Right cardiac atrium (tissue), 5 donors: ENCODE results near the gene TRIM65. TPM values are rescaled to one million over a fixed set of nuclear protein-coding genes. Genes with fewer than 3 reads are reported as not detected.
"Not testable (repeated sequence)": the region's sequence is repeated elsewhere in the genome, so short reads cannot be mapped to it uniquely, and the experiment has no call there.

Experiments used
- ATAC-seq, 2 donors: fragments of 200-7000 bp; cut with Tn5 transposase; one replicate each; pipeline versions ENCODE4 v1.8.0 to v1.9.1; 2020; ENCODE audit warnings: moderate library complexity in 2 of 2, mild to moderate bottlenecking in 1 of 2
- DNase-seq, 3 donors: peaks; one replicate each; pipeline ENCODE4 v3.0.0-alpha.2; 2020
- H3K27ac ChIP-seq: one replicate; pipeline ENCODE4 v1.5.1; 2013; ENCODE audit warnings: mild to moderate bottlenecking, low read length, control low read depth, moderate library complexity
- H3K27me3 ChIP-seq: one replicate; pipeline ENCODE4 v1.6.1; 2013; ENCODE audit not compliant: control insufficient read depth, insufficient read depth
- H3K4me1 ChIP-seq: one replicate; pipeline ENCODE4 v1.6.1; 2013; ENCODE audit warnings: low read length; ENCODE audit not compliant: control insufficient read depth, insufficient read depth
- H3K4me3 ChIP-seq: one replicate; pipeline ENCODE4 v1.5.1; 2013; ENCODE audit warnings: low read length, control low read depth
- H3K9me3 ChIP-seq: one replicate; pipeline ENCODE4 v1.6.1; 2013; ENCODE audit warnings: low read length; ENCODE audit not compliant: control insufficient read depth
- WGBS: extraction: QIAGEN DNeasy Blood & Tissue Kit; methylation state at CpG from one replicate; pipeline ENCODE4 v1.1.7; 2013; 5-methylcytosine and 5-hydroxymethylcytosine counted together
- intact Hi-C, 4 donors: fragments of 100-400 bp; cut with DNase I; formaldehyde crosslinking; loops; one replicate each; pipeline versions ENCODE4 v1.11.0 to v1.14.0; 2022 to 2023
- polyA plus RNA-seq: library from polyadenylated mRNA; stranded (reverse); fragments of 200-250 nt; gene quantifications from one replicate; pipeline ENCODE4 v1.2.3, GENCODE V29; 2013
- total RNA-seq, 4 donors: library from RNA; stranded (reverse); fragmentation: NEBNext Ultra II Directional; extraction: Animal tissue kit (Norgen Biotek cat#: 25700); gene quantifications; one replicate each; pipeline ENCODE4 v1.2.1, GENCODE V29; 2021
- donor health status: healthy with polysubstance abuse.
- donor health status: DM: no; HTN: yes; CAD: no.
- donor health status: DM: no; HTN: no; CAD: no.
- donor health status: DM: no; HTN: yes; CAD: no; lungs with severe emphysema.
- donor health status: DM: yes; HTN: yes; CAD: no.

Gene TRIM65
- total and polyA plus RNA-seq, 5 donors = 5.7 to 10.7 (median 7.9) TPM

DNA sequence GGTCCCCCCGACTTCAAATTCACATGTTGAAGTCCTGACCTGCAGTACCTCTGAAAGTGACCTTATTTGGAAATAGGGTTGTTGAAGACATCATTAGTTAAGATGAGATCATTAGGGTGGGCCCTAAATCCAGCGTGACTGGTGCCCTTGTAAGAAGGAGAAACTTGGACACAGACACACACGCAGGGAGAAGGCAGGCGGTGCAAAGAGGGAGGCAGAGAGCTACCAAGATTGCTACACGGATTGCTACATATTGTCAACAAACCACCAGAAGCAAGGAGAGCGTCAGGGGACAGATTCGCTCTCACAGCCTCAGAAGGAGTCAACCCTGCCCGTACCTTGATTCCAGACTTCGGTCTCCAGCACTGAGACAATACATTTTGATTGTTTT, 34.8 kb downstream of the TRIM65 start:
- no peaks in the 10 kb centered on the region for H3K27me3 ChIP-seq
- H3K27ac ChIP-seq = no peak overlapping the region
- WGBS = 71% methylated on average over 9 of the region's 9 CpGs
- H3K4me3 ChIP-seq = no peak overlapping the region
- H3K4me1 ChIP-seq = peaks cover 4% of the 10 kb centered on the region
- no peaks in the 10 kb centered on the region for H3K9me3 ChIP-seq
- DNase-seq = no peak
- intact Hi-C loops = no loop called here
- no peak for ATAC-seq

DNA sequence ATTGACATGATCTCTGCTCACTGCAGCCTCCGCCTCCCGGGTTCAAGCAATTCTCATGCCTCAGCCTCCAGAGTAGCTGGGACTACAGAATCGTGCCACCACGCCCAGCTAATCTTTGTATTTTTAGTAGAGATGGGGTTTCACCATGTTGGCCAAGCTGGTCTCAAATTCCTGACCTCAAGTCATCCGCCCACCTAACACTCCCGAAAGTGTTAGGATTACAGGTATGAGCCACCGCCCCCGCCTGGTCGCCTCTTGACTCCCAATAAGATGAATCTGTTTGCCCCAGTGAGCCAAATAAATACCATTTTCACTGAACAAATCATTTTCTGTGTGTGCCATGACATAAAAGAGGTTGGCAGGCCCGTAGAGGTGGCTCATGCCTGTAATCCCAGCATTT, 37.4 kb downstream of the TRIM65 start:
- H3K27me3 ChIP-seq, H3K27ac ChIP-seq, H3K4me1 ChIP-seq, DNase-seq, H3K4me3 ChIP-seq, H3K9me3 ChIP-seq, intact Hi-C loops, ATAC-seq: not testable (repeated sequence)
- 87% methylated on average over 10 of the region's 10 CpGs for WGBS

DNA sequence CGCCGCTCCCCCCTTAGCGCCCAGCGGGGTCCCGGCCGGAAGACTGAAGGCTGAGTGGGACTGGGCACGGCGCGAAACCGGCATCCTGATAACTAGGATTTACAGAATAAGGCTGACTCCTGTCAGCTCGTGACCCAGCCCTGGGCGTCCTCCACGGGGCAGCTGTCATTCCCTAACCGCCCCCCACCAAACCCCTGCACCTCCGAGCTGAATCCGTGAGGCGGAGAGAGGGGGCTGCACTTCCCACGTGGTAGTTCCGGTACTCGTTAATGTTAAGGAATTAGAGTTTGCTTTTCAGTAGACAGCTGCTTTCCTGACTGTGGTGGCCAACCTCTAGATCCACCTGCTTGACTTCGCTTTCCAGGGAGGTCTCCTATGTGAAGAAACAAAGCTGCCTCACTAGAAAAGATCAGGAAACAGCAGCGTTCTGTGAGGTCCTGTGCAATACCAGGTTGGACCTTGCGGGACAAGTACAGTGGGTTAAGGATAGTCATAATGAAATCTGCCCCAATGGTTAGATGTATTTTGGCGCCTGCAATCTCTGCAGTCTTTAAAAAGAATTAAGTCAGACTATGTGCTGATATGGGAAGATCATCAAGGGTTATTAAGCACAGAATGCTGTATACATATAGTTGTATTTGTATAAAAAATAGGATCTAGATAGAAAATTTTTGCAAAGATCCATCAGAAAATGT, 40.5 kb downstream of the TRIM65 start:
- H3K9me3 ChIP-seq = no peaks in the 10 kb centered on the region
- intact Hi-C loops = no loop called here
- peaks cover 3% of the 10 kb centered on the region for H3K4me1 ChIP-seq
- ATAC-seq (no peak), DNase-seq (no peak)
- H3K27me3 ChIP-seq = no peaks in the 10 kb centered on the region
- peak overlapping the region; percentile 99 for H3K27ac ChIP-seq
- peak overlapping the region; percentile 78 for H3K4me3 ChIP-seq
- WGBS = 1% methylated on average over 24 of the region's 24 CpGs

DNA sequence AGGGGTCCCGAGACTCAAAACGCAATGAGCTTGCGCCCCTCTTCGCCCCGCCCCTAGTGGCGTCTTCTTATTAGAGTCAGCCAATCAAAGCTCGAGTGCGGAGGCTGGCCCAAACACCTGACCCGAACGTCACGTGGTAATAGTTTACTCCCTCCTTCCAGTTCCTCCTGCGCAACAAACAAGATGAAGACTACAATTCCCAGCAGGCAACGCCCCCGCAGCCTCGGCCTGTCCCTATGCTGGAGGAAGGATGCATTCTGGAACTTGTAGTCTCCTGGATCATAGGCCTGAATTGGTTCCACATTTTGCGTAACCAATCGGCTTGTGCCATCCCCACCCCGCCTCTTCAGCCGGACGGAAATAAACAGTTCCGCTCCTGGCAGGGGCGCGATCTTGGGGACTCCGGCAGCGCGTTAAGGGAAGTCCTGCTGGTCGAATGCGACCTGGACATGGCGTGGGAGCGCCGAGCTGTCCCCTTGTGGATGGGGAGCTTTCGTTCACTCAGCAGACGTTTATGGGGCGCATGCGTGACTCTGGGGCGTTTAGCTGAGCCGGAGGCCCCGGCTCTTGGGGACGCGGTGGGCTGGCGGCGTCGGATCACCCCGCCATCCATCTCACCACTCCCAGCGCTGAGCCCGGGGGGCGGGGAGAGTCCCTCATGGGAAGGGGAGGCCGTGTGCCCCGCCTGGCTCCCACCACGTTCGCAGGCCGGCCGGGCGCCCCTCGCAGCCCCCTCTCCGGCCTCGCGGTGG, 41.3 kb downstream of the TRIM65 start, which contains the start of gene WBP2:
TSS of gene WBP2 (minus strand) at position 26 of the 752 bp plus-strand sequence. CDS start 38 bp downstream, outside the sequence.
- WGBS = under 1% methylated on average over 58 of the region's 58 CpGs

DNA sequence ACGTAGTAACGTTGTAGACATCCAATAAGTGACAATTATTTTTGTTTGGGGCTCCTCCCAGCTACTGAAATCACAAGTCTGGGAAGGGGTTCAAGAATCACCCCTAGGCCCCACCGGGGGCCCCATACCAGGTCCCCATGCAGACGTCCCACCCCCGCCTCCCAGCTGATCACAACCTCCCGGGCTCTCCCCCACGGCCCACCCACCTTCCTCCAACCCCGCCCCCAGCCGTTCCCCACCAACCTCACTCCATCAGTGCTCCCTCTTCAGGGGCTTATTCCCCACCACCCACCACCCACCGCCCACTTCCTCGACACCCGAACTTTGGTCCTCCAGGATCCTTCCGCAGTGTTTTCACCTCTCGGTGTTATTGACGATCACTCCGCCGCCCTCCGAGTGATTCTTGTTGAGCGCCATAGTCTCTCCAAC, 41.9 kb downstream of the TRIM65 start:
- ATAC-seq = peak; percentile 23 to 36
- Histone ChIP-seq H3K27ac (peak overlapping the region; percentile 59), H3K4me1 (peaks cover 3% of the 10 kb centered on the region), H3K27me3 (no peaks in the 10 kb centered on the region), H3K9me3 (no peaks in the 10 kb centered on the region), H3K4me3 (peak overlapping the region; percentile 90)
- WGBS = under 1% methylated on average over 19 of the region's 19 CpGs
- DNase-seq = no peak
- intact Hi-C loops = no loop called here

More for the DNA sequence above, 41.3 kb downstream of the TRIM65 start, which contains the start of gene WBP2:
- H3K9me3 ChIP-seq = no peaks in the 10 kb centered on the region
- ATAC-seq (peak; percentile 95 to 96), DNase-seq (peak; percentile 98 to 99 (median 98))
- H3K4me3 ChIP-seq = peak within 1 kb of the TSS; percentile 90
- H3K27me3 ChIP-seq = no peaks in the 10 kb centered on the region
- H3K4me1 ChIP-seq = peaks cover 3% of the 10 kb centered on the region
- peak within 1 kb of the TSS; percentile 99 for H3K27ac ChIP-seq
- intact Hi-C loops = no loop called here

DNA sequence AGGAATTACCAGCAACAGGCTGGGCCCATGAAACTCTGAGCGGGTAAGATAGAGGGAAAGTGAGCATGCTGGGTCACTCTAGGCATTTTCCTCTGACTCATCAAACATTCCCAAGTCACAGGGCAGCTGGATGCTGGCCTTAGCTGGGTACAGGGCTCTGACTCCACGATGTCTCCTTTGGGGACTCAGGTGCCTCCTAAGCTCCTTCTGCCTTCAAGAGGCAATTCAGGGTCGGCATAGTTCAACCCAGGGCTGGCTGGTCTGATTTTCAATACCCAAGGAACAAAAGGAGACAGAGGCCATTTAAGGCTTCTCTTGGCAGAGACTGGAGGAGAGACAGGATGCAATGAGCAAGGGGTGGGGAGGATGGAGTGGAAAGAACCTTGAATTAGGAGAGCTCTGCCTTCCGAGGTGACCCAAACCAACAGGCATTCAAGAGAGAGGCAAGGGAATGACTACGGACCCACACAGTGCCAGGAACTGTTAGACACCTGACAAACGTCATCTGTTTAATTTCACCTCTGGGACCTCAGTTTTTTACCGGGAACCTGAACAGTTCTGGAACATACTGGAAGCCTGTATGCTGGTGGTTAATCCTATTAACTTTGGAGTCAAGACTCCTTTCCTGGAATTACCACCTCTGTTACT, 42.5 kb downstream of the TRIM65 start:
- intact Hi-C loops = no loop called here

DNA sequence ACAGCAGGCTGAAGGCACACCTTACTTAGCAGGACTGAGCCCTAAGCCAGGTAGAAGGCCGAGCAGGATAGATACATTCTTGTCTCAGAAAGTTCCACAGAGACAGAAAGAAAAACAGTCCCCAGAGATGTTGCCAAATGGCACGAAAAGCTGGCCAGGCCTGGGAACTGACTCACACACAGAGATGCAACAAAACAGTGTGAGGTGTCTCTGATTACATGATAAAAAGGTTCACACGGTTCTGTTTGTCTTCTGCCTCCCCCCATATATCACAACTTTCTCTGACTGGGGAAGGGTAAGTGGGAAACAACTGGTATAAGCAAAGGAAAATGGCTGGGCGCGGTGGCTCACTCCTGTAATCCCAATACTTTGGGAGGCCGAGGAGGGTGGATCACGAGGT, 43.3 kb downstream of the TRIM65 start:
- H3K27ac ChIP-seq = no peak overlapping the region
- no peak overlapping the region for H3K4me3 ChIP-seq
- DNase-seq (no peak), ATAC-seq (no peak)
- H3K9me3 ChIP-seq = no peaks in the 10 kb centered on the region
- intact Hi-C loops = no loop called here
- no peaks in the 10 kb centered on the region for H3K27me3 ChIP-seq
- H3K4me1 ChIP-seq = peaks cover 9% of the 10 kb centered on the region
- WGBS = 67% methylated on average over 7 of the region's 7 CpGs

More for the DNA sequence above, 42.5 kb downstream of the TRIM65 start:
- peak overlapping the region; percentile 90 for H3K4me3 ChIP-seq
- WGBS = 19% methylated on average over 7 of the region's 7 CpGs
- peaks cover 9% of the 10 kb centered on the region for H3K4me1 ChIP-seq
- peak overlapping the region; percentile 59 for H3K27ac ChIP-seq
- no peaks in the 10 kb centered on the region for H3K27me3 ChIP-seq
- no peaks in the 10 kb centered on the region for H3K9me3 ChIP-seq
- ATAC-seq (peak in 1 of 2 donors; percentile 7), DNase-seq (peak in 1 of 3 donors; percentile 31)

DNA sequence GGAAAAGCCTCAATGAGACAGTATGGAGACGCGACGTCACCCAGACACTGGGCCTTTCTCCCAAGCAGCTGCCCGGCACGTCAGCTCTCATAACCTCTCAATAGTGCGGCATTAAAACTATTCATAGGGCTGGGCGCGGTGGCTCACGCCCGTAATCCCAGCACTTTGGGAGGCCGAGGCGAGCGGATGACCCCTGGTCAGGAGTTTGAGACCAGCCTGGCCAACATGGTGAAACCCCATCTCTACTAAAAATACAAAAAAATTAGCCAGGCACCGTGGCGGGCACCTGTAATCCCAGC, 45.1 kb downstream of the TRIM65 start:
- H3K27me3 ChIP-seq, H3K9me3 ChIP-seq, intact Hi-C loops, ATAC-seq, H3K4me3 ChIP-seq, DNase-seq: not testable (repeated sequence)
- WGBS = 93% methylated on average over 15 of the region's 15 CpGs
- Histone ChIP-seq H3K4me1 (peaks cover 13% of the 10 kb centered on the region), H3K27ac (peak overlapping the region; percentile 31)

DNA sequence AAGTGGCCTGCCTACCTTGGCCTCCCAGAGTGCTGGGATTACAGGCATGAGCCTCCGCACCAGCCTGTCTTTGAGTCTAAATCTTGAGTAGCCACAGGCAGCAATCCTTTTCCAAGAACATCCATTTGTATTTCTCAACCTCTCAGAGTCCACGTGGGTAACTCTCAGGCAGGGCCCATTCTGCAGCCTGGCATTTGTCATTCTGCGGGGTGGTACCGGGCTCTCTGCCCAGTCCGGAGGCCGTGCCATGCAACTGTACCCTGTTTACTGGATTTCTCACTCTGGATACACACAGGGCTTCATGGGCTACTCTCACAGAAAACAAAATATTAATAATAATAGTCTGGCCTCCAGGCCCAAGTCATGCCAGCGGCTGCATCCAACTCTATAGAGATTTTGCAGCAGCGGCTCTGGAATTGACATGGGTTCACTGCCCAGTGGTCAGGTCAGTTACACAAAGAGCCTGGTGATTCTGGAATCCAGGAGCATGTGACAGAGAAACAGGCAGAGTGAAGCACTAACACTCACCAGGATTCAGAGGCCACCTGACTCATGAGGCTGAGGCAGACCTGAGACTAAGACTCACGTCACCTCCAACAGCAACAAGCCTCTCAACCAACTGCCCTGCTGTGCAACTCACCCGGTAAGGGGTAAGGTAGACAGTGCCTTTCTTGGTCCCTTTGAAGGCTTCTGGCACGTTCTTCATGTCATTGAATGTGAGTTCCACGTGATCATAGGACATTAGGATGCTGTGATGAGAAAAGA, 45.6 kb downstream of the TRIM65 start:
- Histone ChIP-seq H3K27me3 (no peaks in the 10 kb centered on the region), H3K27ac (peak overlapping the region; percentile 31), H3K4me1 (peaks cover 13% of the 10 kb centered on the region), H3K9me3 (no peaks in the 10 kb centered on the region), H3K4me3 (no peak overlapping the region)
- intact Hi-C loops = no loop called here
- DNase-seq (peak in 1 of 3 donors; percentile 36), ATAC-seq (no peak)
- WGBS = 82% methylated on average over 12 of the region's 12 CpGs

DNA sequence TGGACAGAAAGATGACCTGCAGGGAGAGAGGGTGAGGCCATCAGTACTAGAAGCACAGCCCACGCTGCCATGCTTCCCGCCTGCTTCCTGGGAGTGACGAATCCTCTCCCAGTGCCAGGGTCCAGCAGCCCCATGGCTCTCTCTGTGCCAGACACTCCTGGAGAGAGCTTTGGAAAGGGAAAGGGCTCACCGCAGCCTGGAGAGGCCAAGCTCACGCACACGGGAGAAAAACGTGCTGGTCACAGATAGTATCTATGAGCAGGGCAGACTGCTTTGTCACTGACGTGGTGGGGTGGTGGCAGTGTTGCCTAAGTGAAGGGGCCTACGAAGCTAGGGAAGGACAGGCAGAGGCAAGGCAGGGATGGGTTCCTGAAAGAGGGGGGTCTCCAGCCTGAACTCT, 47.0 kb downstream of the TRIM65 start:
- H3K27me3 ChIP-seq = no peaks in the 10 kb centered on the region
- DNase-seq (peak in 1 of 3 donors; percentile 26), ATAC-seq (no peak)
- no peak overlapping the region for H3K4me3 ChIP-seq
- intact Hi-C loops = no loop called here
- WGBS = 57% methylated on average over 9 of the region's 9 CpGs
- H3K4me1 ChIP-seq = peaks cover 22% of the 10 kb centered on the region
- no peaks in the 10 kb centered on the region for H3K9me3 ChIP-seq
- peak overlapping the region; percentile 71 for H3K27ac ChIP-seq
